Retinal pigment epithelial cell (primary cell): Measurements from ENCODE around the gene NDUFS7.

ENCODE experiments used
- DNase-seq: peaks from one replicate; pipeline ENCODE4 v3.0.0-alpha.2; 2010; ENCODE audit warnings: low read depth
- H3K4me3 ChIP-seq: 2 replicates; pipeline ENCODE4 v1.5.1; 2011; ENCODE audit warnings: mild to moderate bottlenecking, low read length, control low read depth, moderate library complexity
- CTCF ChIP-seq: conservative IDR thresholded peaks from 2 replicates; pipeline ENCODE4 v1.5.1; 2011; ENCODE audit warnings: low read depth, low read length, control low read depth, inconsistent platforms

The NDUFS7 gene

GRCh38 chr19:1427221-1427920, 43.7 kb downstream of the NDUFS7 start:
- no peak overlapping the region for H3K4me3 ChIP-seq
- DNase-seq = no peak
- TF ChIP-seq CTCF = no peak

GRCh38 chr19:1428738-1429391, 45.2 kb downstream of the NDUFS7 start:
- no peak for DNase-seq
- H3K4me3 ChIP-seq = no peak overlapping the region
- no peak for TF ChIP-seq CTCF

GRCh38 chr19:1429750-1430149, 46.0 kb downstream of the NDUFS7 start:
- H3K4me3 ChIP-seq = no peak overlapping the region
- no peak for TF ChIP-seq CTCF
- no peak for DNase-seq

GRCh38 chr19:1430246-1430645, 46.5 kb downstream of the NDUFS7 start:
- no peak overlapping the region for H3K4me3 ChIP-seq
- TF ChIP-seq CTCF = no peak

GRCh38 chr19:1431759-1432506, 48.2 kb downstream of the NDUFS7 start:
- no peak for DNase-seq
- H3K4me3 ChIP-seq = no peak overlapping the region
- TF ChIP-seq CTCF = no peak

More at GRCh38 chr19:1430246-1430645, 46.5 kb downstream of the NDUFS7 start:
- DNase-seq = no peak

- no peak for TF ChIP-seq CTCF
- H3K4me3 ChIP-seq = no peak overlapping the region
- DNase-seq = no peak
These were observed 48.8 kb downstream of the NDUFS7 start for GRCh38 chr19:1432507-1432887.
